ENCODE data around the gene GNG14.
"Not testable (repeated sequence)": the region's sequence is repeated elsewhere in the genome, so short reads cannot be mapped to it uniquely, and the experiment has no call there.

Gene GNG14

DNA sequence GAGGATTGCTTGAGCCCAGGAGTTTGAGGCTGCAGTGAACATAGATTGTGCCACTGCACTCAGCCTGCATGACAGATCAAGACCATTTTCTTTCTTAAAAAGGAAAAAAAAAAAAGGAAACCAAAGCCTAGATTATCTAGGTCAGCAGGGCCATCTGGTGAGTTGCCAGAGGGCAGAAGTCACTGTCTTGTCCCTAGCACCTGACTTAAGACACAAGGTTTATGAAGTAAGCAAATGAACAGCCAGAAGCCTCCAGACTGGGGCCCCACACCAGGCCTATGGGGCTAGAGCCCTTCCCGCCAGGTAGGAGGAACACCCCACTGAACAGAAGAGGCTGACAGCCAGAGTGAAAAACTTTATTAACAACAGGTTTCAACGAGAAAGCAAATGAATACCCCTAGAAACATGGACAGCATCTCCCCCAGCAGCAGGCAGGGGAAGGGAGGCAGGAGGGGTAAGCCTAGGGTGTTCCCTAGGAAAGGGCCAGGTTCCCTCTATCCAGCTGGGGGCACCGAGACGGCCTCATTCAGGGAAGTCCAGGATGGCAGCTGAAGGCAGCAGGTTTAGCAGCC is 20.0 kb upstream of the GNG14 start:
- no peak for DNase-seq (ENCODE audit: low read depth in 3 of 3, low spot score in 1 of 3)

DNA sequence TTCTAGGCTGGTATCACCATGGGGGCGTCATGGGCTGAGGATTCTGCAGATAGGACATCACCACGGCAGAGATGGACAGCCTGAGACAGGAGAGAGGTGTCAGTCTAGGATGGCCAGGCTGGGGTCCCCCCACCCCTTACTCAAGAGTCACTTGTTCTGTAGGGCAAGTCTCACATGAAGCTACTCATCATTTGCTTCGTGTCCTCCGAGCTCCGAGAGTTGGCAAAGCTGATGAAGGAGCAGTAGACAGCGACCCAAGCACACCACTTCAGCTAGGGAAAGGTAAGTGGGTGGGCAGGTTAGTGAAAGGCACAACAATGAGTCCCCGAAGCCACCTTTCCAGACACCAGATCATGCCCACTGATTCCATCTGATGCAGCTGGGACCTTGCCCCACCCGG is 19.5 kb upstream of the GNG14 start:
- DNase-seq (ENCODE audit: low read depth in 3 of 3, low spot score in 1 of 3), result no peak

DNA sequence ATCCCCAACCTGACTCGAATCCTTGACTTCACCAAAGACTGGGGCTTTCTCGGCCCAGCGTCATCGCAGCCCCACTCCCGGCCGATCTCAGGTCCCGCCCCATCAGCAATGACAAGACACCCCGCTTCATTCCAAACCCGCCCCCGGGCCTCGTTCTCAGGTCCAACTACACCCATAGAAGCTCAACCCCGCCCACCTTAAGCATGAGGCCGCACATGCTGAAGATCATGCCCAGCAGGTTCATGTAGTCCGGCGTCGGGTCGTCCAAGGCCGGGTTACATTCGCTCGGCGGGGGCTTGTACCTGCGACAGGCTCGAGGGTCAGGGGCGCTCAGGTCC is 18.9 kb upstream of the GNG14 start:
- DNase-seq (ENCODE audit: low read depth in 3 of 3, low spot score in 1 of 3), result peak in 2 of 3 donors; percentile 30 to 48

DNA sequence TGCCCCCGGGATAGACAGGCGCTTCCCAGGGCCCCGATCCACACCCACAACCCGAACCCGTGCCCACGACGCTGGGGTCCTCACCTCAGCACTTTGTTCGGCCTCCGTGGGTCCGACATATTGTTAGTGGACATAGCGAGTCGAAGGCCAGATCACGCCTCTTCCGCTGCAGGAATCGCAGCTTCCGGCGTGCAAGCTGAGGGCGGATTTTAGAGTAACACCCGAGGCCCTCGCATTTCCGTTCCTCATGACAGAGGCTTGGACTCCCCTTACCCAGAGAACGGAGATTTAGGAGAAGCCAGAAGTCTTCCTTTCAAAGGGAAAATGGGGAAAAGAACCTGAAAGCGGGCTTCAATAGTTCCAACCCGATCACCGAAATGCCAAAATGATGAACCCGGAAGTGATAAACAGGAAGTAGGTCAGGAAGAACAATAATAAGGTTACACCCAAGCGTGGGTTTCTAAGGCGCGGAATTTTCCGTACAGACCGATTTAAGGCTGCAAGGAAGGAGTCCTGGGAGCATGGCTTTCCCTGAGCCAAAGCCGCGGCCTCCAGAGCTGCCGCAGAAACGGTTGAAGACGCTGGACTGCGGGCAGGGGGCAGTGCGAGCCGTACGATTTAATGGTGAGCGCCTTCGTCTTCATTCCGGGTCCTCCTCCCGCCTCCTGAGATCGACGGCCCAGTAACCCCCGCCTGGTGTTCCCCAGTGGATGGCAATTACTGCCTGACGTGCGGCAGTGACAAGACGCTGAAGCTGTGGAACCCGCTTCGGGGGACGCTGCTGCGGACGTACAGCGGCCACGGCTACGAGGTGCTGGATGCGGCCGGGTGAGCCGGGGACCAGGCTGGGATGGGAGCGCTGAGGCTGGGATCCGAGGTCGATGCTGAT is 18.3 kb upstream of the GNG14 start:
- peak; percentile 35 to 62 (median 58) for DNase-seq (ENCODE audit: low read depth in 3 of 3, low spot score in 1 of 3)

DNA sequence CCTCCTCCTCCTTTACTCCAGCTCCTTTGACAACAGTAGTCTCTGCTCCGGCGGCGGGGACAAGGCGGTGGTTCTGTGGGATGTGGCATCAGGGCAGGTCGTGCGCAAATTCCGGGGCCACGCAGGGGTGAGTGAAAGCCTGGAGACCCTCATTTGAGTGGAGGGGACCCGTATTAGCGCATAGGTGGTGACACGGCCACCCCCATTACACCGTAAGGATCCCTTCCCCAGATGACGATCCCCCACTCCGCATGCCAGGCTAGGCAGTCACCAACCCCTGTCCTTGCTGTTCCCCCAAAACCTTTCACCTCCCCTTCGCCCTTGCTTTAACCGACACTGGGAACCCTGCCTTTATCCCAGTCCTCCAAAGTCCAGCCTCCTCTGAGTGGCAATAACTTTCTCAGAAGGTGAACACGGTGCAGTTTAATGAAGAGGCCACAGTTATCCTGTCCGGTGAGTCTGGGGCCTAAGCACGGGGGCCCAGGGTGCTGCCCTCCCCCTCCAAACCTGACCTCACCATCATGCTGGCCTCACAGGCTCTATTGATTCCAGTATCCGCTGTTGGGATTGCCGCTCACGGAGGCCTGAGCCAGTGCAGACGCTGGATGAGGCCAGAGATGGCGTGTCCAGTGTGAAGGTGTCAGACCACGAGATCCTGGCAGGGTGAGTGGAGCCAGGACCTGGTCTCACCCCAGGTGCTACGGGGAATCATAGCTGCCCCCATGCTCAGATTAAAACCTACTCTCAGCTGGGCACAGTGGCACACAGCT is 17.5 kb upstream of the GNG14 start:
- DNase-seq (ENCODE audit: low read depth in 3 of 3, low spot score in 1 of 3), result no peak

DNA sequence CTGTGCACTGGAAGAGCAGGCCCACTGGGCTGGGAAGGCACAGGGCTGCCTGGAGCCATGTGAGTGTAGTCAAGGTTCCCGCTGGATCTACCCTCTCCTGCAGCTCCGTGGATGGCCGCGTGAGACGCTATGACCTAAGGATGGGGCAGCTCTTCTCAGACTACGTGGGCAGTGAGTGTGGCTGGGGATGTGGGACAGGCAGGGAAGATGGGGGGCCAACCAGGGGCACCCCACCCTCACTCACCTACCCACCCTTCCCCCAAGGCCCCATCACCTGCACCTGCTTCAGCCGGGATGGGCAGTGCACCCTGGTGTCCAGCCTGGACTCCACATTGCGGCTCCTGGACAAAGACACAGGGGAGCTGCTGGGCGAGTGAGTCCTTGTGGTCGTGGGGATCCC is 15.1 kb upstream of the GNG14 start:
- no peak for DNase-seq (ENCODE audit: low read depth in 3 of 3, low spot score in 1 of 3)

DNA sequence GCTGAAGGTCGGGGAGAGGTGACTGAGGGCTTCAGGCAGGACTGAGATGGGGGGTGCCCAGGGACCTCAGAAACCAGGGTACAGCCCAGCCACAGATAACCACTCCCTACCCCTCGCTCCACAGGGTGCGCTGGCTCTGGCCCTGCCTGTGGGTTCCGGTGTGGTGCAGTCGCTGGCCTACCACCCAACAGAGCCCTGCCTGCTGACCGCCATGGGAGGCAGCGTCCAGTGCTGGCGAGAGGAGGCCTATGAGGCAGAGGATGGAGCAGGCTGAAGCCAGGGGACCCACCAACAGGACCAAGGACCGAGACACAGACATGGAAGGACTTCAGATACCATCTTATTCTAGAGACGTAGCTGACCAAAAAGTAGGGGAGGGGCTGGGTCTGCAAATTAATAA is 12.4 kb upstream of the GNG14 start:
- DNase-seq (ENCODE audit: low read depth in 3 of 3, low spot score in 1 of 3), result no peak

DNA sequence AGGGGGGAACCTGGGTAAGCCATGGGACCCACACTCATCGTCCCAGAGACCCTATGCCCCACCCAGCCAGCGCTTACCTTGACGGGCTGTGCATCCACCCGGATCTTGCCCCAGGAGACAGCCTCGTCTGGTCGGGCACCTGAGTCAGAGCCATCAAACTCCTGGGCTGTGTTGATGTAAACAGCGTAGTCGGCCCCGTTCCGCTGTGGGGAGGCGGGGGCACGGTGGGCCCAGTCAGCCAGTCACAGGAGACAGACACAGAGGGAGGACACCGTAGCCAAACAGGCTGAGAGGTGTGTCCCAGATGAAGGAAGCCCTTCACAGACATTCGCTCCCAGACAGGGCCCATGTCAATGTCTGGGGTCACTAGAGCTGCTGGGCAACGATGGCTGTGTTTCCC is 11.9 kb upstream of the GNG14 start:
- no peak for DNase-seq (ENCODE audit: low read depth in 3 of 3, low spot score in 1 of 3)

DNA sequence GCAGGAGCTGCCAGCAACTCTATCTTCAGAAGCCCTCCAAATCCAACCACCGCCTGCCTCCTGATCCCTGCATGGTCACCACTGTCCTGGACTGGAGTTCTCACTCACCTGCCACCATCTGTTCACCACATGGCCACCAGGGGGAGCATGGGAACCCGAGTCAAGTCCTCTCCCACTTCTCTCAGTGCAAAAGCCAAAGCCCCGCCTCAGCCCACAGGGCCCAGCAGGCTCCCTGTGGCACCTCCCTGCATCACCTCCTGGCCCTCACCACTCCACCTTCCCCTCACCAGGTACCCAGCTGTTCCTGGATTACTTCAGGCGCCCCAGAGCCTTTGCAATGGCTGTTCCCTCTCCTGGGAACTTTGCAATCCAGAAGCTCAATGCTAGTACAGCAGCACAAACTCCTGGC is 11.4 kb upstream of the GNG14 start:
- peak; percentile 62 to 82 (median 63) for DNase-seq (ENCODE audit: low read depth in 3 of 3, low spot score in 1 of 3)

DNA sequence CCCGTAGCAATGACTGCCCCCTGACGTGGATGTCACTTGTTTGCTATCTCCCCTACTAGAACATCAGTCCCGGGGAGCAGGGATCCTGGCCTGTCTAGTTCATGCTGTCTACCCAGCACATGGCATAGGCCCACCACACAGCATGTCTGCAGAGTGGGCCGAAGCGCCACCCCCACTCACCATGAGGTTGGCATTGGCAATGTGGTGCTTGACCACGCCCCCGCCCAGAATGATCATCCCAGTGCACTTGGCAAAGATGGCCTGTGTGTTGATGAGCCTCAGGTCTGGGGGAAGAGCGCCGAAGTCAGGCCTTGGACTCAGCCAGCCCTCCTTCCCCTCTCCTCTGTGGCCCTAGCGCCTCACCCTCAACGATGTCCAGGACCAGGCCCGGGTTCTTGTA is 10.9 kb upstream of the GNG14 start:
- DNase-seq (ENCODE audit: low read depth in 3 of 3, low spot score in 1 of 3), result no peak

DNA sequence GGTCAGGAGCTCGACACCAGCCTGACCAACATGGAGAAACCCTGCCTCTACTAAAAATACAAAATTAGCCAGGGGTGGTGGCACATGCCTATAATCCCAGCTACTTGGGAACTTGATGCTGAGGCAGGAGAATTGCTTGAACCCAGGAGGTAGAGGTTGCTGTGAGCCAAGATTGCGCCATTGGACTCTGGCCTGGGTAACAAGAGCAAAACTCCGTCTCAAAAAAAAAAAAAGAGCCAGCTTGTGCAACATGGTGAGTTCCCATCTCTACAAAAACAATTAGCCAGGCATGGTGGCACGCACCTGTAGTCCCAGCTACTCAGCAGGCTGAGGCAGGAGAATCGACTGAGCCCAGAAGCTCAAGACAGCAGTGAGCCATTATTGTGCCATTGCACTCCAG is 9.8 kb upstream of the GNG14 start:
- DNase-seq (ENCODE audit: low read depth in 3 of 3, low spot score in 1 of 3), result not testable (repeated sequence)

DNA sequence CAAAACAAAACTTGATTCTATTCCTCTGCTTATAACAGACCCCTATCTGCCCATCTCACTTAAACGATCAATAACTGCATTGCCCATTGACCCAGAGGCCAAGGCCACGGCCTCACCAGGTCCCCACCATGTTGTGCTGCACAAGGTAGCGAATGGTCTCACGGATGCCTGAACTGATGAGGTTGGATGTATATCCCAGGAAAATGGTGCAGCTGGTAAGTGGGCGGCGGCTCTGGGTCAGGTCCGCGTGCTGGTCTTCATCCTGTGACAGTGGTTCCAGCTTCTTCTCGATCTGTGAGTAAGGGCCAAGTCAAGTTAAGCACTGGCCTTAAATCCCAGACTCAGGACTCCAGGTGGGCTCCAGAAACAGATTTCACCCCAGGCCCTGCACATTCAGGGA is 7.8 kb upstream of the GNG14 start:
- no peak for DNase-seq (ENCODE audit: low read depth in 3 of 3, low spot score in 1 of 3)

DNA sequence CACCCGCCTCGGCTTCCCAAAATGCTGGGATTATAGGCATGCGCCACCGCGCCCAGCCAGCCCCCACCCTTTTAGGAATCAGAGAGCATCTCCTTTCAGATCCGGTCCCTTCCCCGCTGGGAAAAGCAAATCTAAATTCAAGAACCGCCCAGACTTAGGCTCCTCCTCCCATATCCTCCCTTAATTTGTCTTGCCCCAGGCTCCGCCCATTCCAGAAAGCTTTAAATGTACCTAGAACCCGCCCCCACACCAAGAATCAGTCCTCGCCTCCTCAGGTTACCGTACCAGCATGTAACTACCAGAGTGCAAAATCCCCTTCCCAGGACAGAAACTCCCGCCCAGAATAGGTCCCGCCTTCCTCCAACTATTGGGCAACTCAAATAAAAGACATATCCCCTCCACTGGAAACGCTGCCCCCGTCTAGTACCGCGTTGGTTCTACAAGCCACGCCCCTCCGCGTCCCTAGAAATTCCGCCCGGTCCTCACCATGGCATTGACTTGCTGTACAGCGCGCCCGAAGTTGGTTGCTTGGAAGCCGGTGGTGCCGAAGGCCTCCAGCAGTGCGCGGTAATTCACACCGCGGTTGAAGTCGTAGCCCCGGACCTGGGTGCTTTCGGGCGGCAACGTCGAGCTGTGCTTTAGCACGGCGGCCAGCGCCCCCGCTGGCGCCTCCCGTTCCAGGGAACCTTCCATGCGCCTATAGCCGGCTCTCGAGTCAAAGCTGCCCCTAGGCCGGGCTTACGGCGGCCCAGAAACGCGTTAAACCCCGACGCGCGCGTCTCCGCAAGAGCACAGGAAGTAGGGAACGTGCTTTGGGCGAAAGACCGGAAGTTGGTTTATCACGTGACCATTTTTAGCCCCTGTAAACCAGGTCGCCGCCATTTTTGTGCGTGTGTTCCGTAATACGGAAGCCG is 6.5 kb upstream of the GNG14 start, which contains the start of gene DHPS:
Gene DHPS, minus strand, starts transcription at position 807 of the 914 bp plus-strand sequence. Its CDS starts 114 bp downstream, at position 693.
- peak; percentile 74 to 81 (median 76) for DNase-seq (ENCODE audit: low read depth in 3 of 3, low spot score in 1 of 3)

DNA sequence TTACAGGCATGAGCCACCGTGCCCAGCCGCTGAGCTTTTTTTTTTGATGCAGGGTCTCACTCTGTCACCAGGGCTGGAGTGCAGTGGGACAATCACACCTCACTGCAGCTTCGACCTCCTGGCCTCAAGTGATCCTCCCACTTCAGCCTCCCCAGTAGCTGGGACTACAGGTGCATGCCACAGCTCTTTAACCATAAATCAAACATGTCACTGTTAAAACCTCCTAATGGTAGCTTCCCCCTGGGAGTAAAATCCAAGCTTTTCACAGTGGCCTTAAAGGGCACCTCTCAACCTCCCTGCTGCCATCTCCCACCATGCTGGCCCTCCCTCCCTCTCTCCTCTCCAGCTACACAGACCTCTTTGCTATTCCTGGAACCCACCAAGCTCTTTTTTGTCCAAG is 2.0 kb upstream of the GNG14 start:
- DNase-seq (ENCODE audit: low read depth in 3 of 3, low spot score in 1 of 3), result no peak

DNA sequence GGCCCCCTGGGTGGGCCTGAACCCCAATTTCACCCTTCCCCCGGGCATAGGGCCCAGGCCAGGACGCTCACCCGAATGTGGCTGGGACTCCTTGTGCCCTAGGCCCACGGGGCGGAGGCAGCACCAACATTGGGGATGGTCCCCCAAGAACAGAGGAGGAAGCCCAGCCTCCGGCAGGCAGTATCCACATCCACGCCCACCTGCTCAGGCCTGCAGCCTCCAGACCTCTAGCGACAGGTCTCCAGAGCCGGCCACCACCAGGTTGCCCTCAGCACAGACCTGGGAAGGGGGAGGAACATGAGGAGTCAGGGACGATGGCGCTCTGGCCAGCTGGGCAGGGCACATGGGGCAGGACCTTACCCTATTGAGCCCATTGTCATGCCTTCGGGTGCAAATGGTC is 1.2 kb downstream of the GNG14 start:
- no peak for DNase-seq (ENCODE audit: low read depth in 3 of 3, low spot score in 1 of 3)

DNA sequence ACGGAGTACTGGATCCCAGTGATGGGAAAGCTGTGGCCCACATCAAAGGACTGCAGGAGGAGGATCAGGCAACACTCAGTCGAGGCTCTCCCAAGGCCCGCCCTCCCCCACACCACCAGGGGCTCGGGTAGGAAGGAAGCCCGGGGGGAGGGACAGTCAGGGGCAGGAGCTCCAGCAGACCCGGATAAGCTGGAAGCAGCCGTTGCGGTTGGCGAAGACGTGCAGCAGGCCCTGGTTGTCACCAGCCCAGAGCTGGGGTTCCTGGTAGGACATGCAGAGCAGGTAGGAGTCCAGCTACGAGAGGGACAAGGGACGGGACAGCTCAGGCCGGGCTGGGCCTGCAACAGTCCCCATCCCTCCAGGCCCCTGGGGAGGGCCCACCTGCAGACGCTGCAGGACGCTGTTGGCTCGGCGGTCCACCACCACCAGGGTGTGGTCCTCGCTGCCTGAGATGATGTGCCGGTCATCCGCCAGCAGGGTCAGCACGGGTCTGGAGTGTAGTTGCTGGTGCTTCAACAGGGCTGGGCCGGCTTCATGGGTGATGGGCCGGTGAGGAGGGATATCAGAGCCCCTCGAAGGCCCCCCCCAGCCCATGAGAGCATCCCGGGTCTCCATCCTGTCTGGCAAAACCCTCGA is 1.9 kb downstream of the GNG14 start:
- no peak for DNase-seq (ENCODE audit: low read depth in 3 of 3, low spot score in 1 of 3)

DNA sequence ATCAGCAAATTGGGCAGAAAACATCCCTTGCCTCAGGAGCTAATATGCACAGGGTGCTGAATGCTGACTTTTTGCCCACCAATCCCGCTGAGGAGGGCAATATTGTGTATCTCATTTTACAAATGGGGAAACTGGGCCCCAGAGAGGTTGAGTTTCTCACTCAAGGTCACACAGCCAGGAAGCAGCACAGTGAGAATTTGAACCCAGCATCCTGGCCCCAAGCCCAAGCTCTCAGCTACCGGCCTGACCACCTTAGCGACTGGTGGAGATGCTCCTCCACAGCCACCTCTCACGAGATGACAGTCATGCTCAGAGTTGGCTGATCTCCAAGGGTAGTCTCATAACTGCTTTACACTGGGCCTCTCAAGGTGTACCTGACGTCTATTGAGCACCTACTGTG is 5.2 kb downstream of the GNG14 start:
- DNase-seq (ENCODE audit: low read depth in 3 of 3, low spot score in 1 of 3), result no peak

DNA sequence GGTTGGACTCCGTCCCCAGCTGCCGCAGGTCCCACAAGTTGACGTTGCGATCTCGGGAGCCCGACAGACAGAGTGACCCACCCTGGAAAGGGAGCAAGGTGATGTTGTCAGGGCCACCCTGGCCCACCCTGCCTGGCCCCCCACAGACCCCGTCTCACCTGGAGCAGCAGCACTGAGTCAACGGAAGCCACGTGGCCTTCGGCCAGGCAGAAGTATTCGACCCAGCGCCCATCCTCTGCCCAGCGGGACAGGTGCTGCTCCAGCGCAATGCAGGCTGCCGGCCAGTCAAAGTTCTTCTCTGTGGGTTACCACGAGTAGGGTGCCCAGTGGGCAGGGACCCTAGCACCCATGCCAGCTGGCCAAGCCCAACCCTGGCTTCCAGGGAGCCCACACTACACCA is 6.8 kb downstream of the GNG14 start:
- DNase-seq (ENCODE audit: low read depth in 3 of 3, low spot score in 1 of 3), result no peak

DNA sequence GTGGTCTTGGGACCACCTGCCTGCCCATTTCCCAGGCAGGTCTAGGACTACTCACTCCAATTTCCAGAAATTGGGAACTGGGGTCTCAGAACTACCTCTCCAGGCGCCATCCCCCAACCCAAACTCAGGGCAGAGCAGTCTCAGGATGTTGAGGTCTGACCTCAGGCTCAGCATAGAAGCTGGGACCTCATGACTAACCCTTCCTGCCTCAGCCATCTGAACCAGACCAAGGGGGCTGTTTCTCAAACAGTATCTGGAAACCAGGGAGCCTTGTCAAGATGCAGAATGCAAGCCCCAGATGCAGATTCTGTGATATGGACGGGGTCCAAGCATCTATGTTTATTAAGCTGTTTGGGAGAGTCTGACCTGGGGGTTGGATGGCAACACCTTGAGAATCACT is 7.3 kb downstream of the GNG14 start:
- DNase-seq (ENCODE audit: low read depth in 3 of 3, low spot score in 1 of 3), result no peak

DNA sequence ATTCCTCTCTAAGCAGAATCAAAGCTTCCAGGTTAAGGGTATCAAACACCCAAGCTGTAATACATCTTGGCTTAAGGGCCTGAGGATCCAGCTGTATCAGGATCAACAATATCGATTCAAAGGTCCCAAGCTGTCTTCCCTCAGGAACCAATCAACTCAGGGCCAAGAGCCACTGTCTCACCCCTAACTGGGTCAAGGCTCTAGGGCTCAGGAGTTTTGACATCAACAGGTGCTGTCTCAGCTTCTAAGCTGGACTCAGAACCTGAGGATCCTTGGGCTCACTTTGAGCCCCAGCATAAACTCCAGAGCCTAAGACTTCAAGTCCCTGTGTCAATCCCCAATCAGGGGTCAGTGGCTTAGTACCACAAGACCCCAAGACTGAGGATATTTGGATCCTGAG is 7.7 kb downstream of the GNG14 start:
- no peak for DNase-seq (ENCODE audit: low read depth in 3 of 3, low spot score in 1 of 3)

DNA sequence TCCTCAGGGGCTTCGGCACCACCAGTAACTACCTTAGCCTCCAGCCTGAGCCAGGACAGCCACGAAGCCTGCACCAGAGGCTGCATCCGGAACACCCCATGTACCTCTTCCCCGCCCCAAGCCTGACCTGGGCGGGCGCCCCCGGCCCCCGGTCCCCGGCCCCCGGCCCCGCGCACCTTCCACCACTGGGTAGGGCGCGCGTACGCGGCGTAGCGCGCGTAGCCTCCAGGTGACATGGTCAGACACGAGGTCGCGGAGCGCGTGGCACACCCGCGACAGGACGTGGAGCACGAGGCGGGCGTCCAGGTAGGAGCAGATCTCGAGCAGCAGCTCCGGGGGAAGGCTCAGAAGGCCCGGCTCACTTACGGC is 8.2 kb downstream of the GNG14 start:
- no peak for DNase-seq (ENCODE audit: low read depth in 3 of 3, low spot score in 1 of 3)
